Sigmoid colon (tissue), 7 donors: ENCODE results near the gene SDK1. TPM values are rescaled to one million over a fixed set of nuclear protein-coding genes. Genes with fewer than 3 reads are reported as not detected.

Experiments used
- DNase-seq: peaks from one replicate; pipeline ENCODE4 v3.0.0-alpha.2; 2019
- H3K27ac ChIP-seq, 4 donors: fragments of 200-600 bp; sonication (generic); one replicate each; pipeline ENCODE4 v1.5.1; 2016 to 2019; ENCODE audit warnings: mild to moderate bottlenecking in 1 of 4
- H3K27me3 ChIP-seq, 3 donors: fragments of 200-600 bp; sonication (generic); one replicate each; pipeline ENCODE4 v1.5.1; 2019; ENCODE audit warnings: mild to moderate bottlenecking in 1 of 3
- H3K36me3 ChIP-seq, 4 donors: fragments of 200-600 bp; sonication (generic); one replicate each; pipeline ENCODE4 v1.5.1; 2016 to 2019
- H3K4me1 ChIP-seq, 4 donors: fragments of 200-600 bp; sonication (generic); one replicate each; pipeline ENCODE4 v1.5.1; 2017 to 2019
- H3K4me3 ChIP-seq, 4 donors: fragments of 200-600 bp; sonication (generic); one replicate each; pipeline ENCODE4 v1.5.1; 2017 to 2019; ENCODE audit warnings: mild to moderate bottlenecking in 2 of 4, moderate library complexity in 1 of 4
- H3K9me3 ChIP-seq, 4 donors: fragments of 200-600 bp in 3 of 4; sonication (generic) in 3 of 4; one replicate each; pipeline versions ENCODE4 v1.5.1 to v1.6.1; 2013 to 2019
- EP300 ChIP-seq, 4 donors: sonication (generic); formaldehyde crosslinking; IDR thresholded peaks; one replicate each; pipeline ENCODE4 v1.6.1; 2017; ENCODE audit warnings: antibody characterized with exemption in 4 of 4
- POLR2A ChIP-seq, 2 donors: fragments of 450-650 bp; IDR thresholded peaks; one replicate each; pipeline ENCODE4 v1.6.1; 2016; ENCODE audit warnings: antibody characterized with exemption in 2 of 2, mild to moderate bottlenecking in 2 of 2, moderate library complexity in 2 of 2
- POLR2AphosphoS5 ChIP-seq, 4 donors: sonication (generic); formaldehyde crosslinking; IDR thresholded peaks; one replicate each; pipeline ENCODE4 v1.6.1; 2017; ENCODE audit warnings: antibody characterized with exemption in 4 of 4
- WGBS, 2 donors: extraction: QIAGEN DNeasy Blood & Tissue Kit; methylation state at CpG; one replicate each; pipeline ENCODE4 v1.1.7; 2013; 5-methylcytosine and 5-hydroxymethylcytosine counted together
- intact Hi-C: fragments of 100-400 bp; cut with DNase I; formaldehyde crosslinking; loops from one replicate; pipeline ENCODE4 v1.15.1; 2023
- polyA plus RNA-seq, 3 donors: library from polyadenylated mRNA; stranded (reverse); fragments of 200-250 nt; gene quantifications; one replicate each; pipeline ENCODE4 v1.2.3, GENCODE V29; 2013
- total RNA-seq, 4 donors: library from RNA; depleted of rRNA; stranded (reverse); fragments of >200 nt; gene quantifications; one replicate each; pipeline ENCODE4 v1.1.0, GENCODE V29; 2016
- TF ChIP-seq, protein P1 (sequence below), 4 experiments: fragments of 450-650 bp in 3 of 4; fragments of 200-600 bp in 1 of 4; IDR thresholded peaks; one replicate each; pipeline ENCODE4 v1.5.1; 2016 to 2019; ENCODE audit warnings: antibody characterized with exemption in 4 of 4, mild to moderate bottlenecking in 3 of 4, moderate library complexity in 2 of 4
- donor health status: healthy with polysubstance abuse.
- donor health status: Bipolar disorder and iron deficiency.
- donor health status: healthy.

Gene SDK1
- total and polyA plus RNA-seq, 7 donors, result under 0.01 to 23.0 (median 10.0) TPM; not detected in 1

DNA sequence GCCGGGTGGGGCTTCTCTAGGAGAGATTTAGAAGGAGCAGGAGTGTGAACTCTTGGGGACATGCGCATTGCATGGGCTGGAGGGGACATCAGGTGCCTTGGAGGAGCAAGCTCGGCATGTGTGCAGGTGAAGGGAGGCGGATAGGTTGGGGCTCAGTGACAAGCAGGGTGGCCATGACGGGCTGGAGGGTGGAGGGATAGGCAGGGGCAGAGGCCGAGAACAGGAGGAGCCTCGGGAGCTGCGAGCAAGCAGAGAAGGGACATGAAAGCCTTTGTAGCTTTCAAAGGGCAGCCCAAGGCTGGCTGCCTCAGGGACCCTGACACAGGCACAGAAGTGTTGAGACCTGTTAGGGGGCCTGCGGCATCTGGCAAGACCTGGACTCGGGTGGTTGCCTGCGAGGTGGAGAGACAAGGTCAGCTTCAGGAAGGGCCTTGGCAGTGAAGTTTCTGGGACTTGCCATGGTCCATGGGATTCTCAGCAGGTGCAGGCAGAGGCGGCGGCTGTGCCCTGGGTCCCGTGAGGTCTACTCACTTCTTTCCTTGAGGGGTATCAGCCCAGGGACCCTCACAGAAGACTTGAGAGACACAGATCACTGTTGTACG, 664.8 kb downstream of the SDK1 start:
- no peak overlapping the region for H3K27ac ChIP-seq
- H3K4me3 ChIP-seq, result no peak overlapping the region
- no peak for DNase-seq
- H3K27me3 ChIP-seq, result no peaks in the 10 kb centered on the region
- TF ChIP-seq EP300 (IDR thresholded peaks at IDR 0.05) (no peak), POLR2A (IDR thresholded peaks at IDR 0.05) (no peak), POLR2AphosphoS5 (IDR thresholded peaks at IDR 0.05) (no peak)
- TF ChIP-seq, protein P1, sequence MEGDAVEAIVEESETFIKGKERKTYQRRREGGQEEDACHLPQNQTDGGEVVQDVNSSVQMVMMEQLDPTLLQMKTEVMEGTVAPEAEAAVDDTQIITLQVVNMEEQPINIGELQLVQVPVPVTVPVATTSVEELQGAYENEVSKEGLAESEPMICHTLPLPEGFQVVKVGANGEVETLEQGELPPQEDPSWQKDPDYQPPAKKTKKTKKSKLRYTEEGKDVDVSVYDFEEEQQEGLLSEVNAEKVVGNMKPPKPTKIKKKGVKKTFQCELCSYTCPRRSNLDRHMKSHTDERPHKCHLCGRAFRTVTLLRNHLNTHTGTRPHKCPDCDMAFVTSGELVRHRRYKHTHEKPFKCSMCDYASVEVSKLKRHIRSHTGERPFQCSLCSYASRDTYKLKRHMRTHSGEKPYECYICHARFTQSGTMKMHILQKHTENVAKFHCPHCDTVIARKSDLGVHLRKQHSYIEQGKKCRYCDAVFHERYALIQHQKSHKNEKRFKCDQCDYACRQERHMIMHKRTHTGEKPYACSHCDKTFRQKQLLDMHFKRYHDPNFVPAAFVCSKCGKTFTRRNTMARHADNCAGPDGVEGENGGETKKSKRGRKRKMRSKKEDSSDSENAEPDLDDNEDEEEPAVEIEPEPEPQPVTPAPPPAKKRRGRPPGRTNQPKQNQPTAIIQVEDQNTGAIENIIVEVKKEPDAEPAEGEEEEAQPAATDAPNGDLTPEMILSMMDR (IDR thresholded peaks at IDR 0.05), result no peak
- no peaks in the 10 kb centered on the region for H3K9me3 ChIP-seq
- H3K36me3 ChIP-seq, result peaks cover 0 to 38% (median 0%) of the 10 kb centered on the region in 4 donors
- no peaks in the 10 kb centered on the region for H3K4me1 ChIP-seq
- intact Hi-C loops, result no loop called here
- 89 to 93% methylated on average over 15 of the region's 15 CpGs for WGBS, 2 donors

DNA sequence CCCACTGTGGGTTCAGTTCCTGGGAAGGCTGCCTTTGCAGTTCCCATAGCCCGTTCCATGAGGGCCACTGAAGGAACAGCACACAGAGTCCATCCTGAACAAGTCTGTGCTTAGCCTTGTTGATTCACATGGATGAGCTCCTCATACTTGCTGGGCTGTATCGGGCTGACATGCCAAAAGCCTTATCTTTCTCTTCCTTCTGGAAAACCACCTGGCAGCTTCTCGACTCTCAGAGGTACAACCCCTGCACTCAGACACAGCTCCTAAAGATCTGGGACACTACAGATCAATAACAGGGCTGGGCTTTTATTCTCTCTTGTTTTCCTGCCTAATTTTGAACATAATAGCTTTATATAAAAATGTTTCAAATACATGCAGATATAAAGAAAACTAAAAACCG, 667.2 kb downstream of the SDK1 start:
- Histone ChIP-seq H3K9me3 (no peaks in the 10 kb centered on the region), H3K4me1 (no peaks in the 10 kb centered on the region), H3K36me3 (peaks cover 0 to 33% (median 0%) of the 10 kb centered on the region in 4 donors), H3K4me3 (no peak overlapping the region), H3K27me3 (no peaks in the 10 kb centered on the region), H3K27ac (no peak overlapping the region)
- no peak for TF ChIP-seq EP300 (IDR thresholded peaks at IDR 0.05)
- TF ChIP-seq, protein P1 (IDR thresholded peaks at IDR 0.05), result no peak
- TF ChIP-seq POLR2AphosphoS5 (IDR thresholded peaks at IDR 0.05), result no peak
- TF ChIP-seq POLR2A (IDR thresholded peaks at IDR 0.05), result no peak
- WGBS, 2 donors, result 80 to 89% methylated on average over 4 of the region's 4 CpGs
- intact Hi-C loops, result no loop called here
- no peak for DNase-seq

DNA sequence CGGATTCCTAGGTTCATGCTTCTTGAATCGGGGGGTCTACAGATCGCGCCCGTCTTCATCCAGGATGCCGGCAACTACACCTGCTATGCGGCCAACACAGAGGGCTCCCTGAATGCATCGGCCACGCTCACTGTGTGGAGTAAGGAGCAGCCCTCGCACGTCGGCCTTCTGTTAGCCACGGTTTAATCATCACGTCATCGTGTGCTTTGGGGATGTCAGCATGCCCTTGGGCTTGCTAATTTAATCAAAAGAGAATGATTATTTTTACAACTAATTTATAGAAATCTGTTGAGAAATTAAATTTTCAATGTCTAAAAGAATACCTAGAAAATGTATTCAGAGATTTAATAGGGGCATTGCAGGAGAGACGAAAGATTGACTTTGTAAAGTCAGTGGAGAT, 668.2 kb downstream of the SDK1 start:
- 96% methylated on average over 16 of the region's 16 CpGs for WGBS, 2 donors
- intact Hi-C loops, result no loop called here
- TF ChIP-seq POLR2AphosphoS5 (IDR thresholded peaks at IDR 0.05) (no peak), POLR2A (IDR thresholded peaks at IDR 0.05) (no peak), EP300 (IDR thresholded peaks at IDR 0.05) (no peak)
- TF ChIP-seq, protein P1 (IDR thresholded peaks at IDR 0.05), result no peak
- H3K4me1 ChIP-seq, result no peaks in the 10 kb centered on the region
- H3K27me3 ChIP-seq, result no peaks in the 10 kb centered on the region
- H3K4me3 ChIP-seq, result no peak overlapping the region
- no peak overlapping the region for H3K27ac ChIP-seq
- DNase-seq, result no peak
- H3K36me3 ChIP-seq, result peaks cover 0 to 28% (median 0%) of the 10 kb centered on the region in 4 donors
- H3K9me3 ChIP-seq, result no peaks in the 10 kb centered on the region

DNA sequence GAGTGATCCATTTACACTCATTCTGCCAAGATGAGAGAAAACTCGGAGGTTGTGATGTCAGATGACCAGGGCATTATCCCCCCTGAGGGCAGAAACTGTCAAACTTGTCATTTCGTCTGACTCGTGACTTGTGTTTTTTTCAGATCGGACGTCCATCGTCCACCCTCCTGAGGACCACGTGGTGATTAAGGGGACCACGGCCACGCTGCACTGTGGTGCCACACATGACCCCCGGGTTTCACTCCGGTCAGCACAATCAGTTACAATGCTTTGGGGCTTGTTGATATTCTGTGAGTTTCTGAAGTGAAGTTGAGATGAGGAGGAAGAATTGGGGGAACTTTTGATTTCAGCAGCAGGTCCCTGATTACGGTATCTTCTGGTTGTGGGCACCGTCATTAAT, 670.3 kb downstream of the SDK1 start:
- intact Hi-C loops, result no loop called here
- no peaks in the 10 kb centered on the region for H3K9me3 ChIP-seq
- H3K36me3 ChIP-seq, result peaks cover 0 to 23% (median 0%) of the 10 kb centered on the region in 4 donors
- H3K4me1 ChIP-seq, result no peaks in the 10 kb centered on the region
- no peak overlapping the region for H3K27ac ChIP-seq
- no peaks in the 10 kb centered on the region for H3K27me3 ChIP-seq
- TF ChIP-seq POLR2AphosphoS5 (IDR thresholded peaks at IDR 0.05), result no peak
- TF ChIP-seq EP300 (IDR thresholded peaks at IDR 0.05), result no peak
- TF ChIP-seq, protein P1 (IDR thresholded peaks at IDR 0.05), result no peak
- TF ChIP-seq POLR2A (IDR thresholded peaks at IDR 0.05), result no peak
- no peak overlapping the region for H3K4me3 ChIP-seq
- 90% methylated on average over 13 of the region's 13 CpGs for WGBS, 2 donors
- DNase-seq, result no peak

DNA sequence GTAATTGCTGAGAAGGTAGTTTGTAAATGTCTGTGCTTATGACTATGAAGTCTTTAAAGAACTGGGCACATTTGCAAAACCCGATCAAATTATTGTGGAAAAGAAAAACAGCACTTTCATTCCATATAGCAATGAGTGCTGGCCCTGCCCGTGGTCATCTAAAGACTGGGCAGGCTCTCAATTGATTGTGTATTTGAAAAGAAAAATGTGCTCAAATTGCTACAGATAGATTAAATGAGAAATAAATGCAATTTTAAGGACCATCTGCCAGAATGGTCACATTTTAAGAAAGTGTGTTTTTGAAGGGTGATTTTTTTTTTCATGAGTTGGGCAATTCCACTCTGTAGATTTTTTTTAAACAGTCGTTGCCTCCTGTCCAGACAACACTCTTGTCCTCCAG, 672.2 kb downstream of the SDK1 start:
- no peaks in the 10 kb centered on the region for H3K27me3 ChIP-seq
- no peak overlapping the region for H3K4me3 ChIP-seq
- intact Hi-C loops, result no loop called here
- WGBS, 2 donors, result 75 to 84% methylated on average over 3 of the region's 3 CpGs
- no peak overlapping the region for H3K27ac ChIP-seq
- TF ChIP-seq, protein P1 (IDR thresholded peaks at IDR 0.05), result no peak
- no peak for TF ChIP-seq POLR2A (IDR thresholded peaks at IDR 0.05)
- TF ChIP-seq POLR2AphosphoS5 (IDR thresholded peaks at IDR 0.05), result no peak
- TF ChIP-seq EP300 (IDR thresholded peaks at IDR 0.05), result no peak
- peaks cover 0 to 12% (median 0%) of the 10 kb centered on the region in 4 donors for H3K36me3 ChIP-seq
- no peaks in the 10 kb centered on the region for H3K4me1 ChIP-seq
- DNase-seq, result no peak
- no peaks in the 10 kb centered on the region for H3K9me3 ChIP-seq
